ENCODE data around the gene ATP10A. TPM values are rescaled to one million over a fixed set of nuclear protein-coding genes. Genes with fewer than 3 reads are reported as not detected.

Gene ATP10A
- total RNA-seq, 1 experiment from 2014 or later: 3.9 TPM

- H2BK15ac ChIP-seq (ENCODE audit: low read depth, low read length): no peak overlapping the region
Observed at GRCh38 chr15:25893596-25893995, 30.5 kb upstream of the ATP10A start.

More at GRCh38 chr15:25893596-25893995, 30.5 kb upstream of the ATP10A start:
- Histone ChIP-seq H3K27ac (ENCODE audit: insufficient read length, low read depth, low read length) (no peak overlapping the region), H4K5ac (ENCODE audit: insufficient read length, low read depth, low read length) (no peak overlapping the region), H3K79me1 (ENCODE audit: insufficient read depth, low read depth, low read length, poor library complexity, severe bottlenecking) (no peaks in the 10 kb centered on the region), H3K23ac (ENCODE audit: insufficient read length, low read depth, low read length) (no peak overlapping the region), H3K56ac (ENCODE audit: insufficient read length, low read depth, low read length) (no peak overlapping the region), H3K14ac (ENCODE audit: insufficient read depth, low read length) (no peak overlapping the region), H3K9ac (ENCODE audit: extremely low read depth, insufficient read length, low read length) (no peak overlapping the region), H3K4me1 (ENCODE audit: insufficient read depth, low read length) (no peaks in the 10 kb centered on the region), H3K79me2 (ENCODE audit: insufficient read depth, low read length) (no peaks in the 10 kb centered on the region), H2BK120ac (ENCODE audit: low read depth, low read length, poor library complexity, severe bottlenecking) (no peak overlapping the region), H2AK5ac (ENCODE audit: insufficient read length, low read length) (no peak overlapping the region), H3K9me3 (ENCODE audit: control insufficient read depth, low read depth, low read length) (no peaks in the 10 kb centered on the region), H4K91ac (ENCODE audit: insufficient read length, low read depth, low read length) (no peak overlapping the region), H3K18ac (ENCODE audit: insufficient read length, low read depth, low read length) (no peak overlapping the region), H4K20me1 (ENCODE audit: control insufficient read depth, insufficient read depth, insufficient read length) (no peaks in the 10 kb centered on the region), H3K4me2 (ENCODE audit: insufficient read depth, insufficient read length, low read length) (no peak overlapping the region), H4K8ac (replicated peaks; ENCODE audit: insufficient read length, low read depth, low read length) (no peak overlapping the region), H2BK5ac (ENCODE audit: insufficient read length, low read length) (no peak overlapping the region), H3T11ph (ENCODE audit: low read length) (no peak overlapping the region), H2AFZ (ENCODE audit: low read length) (no peak overlapping the region), H3K27me3 (ENCODE audit: insufficient read depth, low read length) (no peaks in the 10 kb centered on the region), H2BK20ac (ENCODE audit: low read depth, low read length, poor library complexity, severe bottlenecking) (no peak overlapping the region), H2BK12ac (ENCODE audit: insufficient read length, low read depth, low read length) (no peak overlapping the region), H3K4ac (ENCODE audit: low read depth, low read length) (no peak overlapping the region), H3K23me2 (ENCODE audit: insufficient read length, low read depth, low read length, poor library complexity, severe bottlenecking) (peaks cover 2% of the 10 kb centered on the region)
- no CpG with 5 or more reads among the region's 5 CpGs for WGBS (ENCODE audit: extremely low coverage, insufficient read length, low lambda C conversion rate)
- Mint-ChIP-seq H3K27me3 (ENCODE audit: low read depth) (peaks cover 3% of the 10 kb centered on the region; the same call in 1 of the 2 replicates), H3K36me3 (ENCODE audit: insufficient read depth in 1 of 3, low read depth in 3 of 3) (no peaks in the 10 kb centered on the region), H3K4me1 (peaks cover 6 to 10% of the 10 kb centered on the region in 2 experiments), H3K9me3 (no peaks in the 10 kb centered on the region; a peak in 1 of 5 replicates), H3K27ac (no peak overlapping the region), H3K4me3 (no peak overlapping the region)
- DNase-seq: no peak
- no peak for TF ChIP-seq CTCF (conservative IDR thresholded peaks at IDR 0.05)
